ENCODE results near the gene HIPK2.
A peak's percentile ranks its signal among the peaks of the same experiment; 100 is the strongest.

Gene HIPK2

DNA sequence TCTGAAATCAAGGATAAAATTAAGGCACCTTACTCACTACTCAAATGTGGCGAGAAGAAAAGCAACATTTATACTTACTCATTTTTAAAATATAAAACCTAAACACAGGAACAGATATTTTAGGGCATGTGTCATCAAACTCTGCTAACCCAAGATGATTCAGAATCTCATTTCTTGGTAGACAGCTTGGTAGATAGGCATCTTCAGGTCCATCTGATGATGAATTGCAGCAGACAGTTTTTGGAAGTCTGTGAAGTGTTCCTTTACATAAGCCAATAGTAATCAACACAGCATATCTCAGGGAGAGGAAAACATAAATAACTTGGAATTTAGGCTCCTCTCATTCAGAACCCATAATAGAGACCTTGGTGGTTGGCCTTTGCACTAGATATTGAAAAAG, 3.4 kb downstream of the HIPK2 start:
- POLR2A ChIA-PET: no interaction called here
- DNase-seq: no peak
- H3K4me3 ChIP-seq (ENCODE audit: control insufficient read depth in 1 of 7, extremely low read depth in 1 of 7, insufficient read depth in 4 of 7, low read depth in 2 of 7, low read length in 6 of 7): no peak overlapping the region

DNA sequence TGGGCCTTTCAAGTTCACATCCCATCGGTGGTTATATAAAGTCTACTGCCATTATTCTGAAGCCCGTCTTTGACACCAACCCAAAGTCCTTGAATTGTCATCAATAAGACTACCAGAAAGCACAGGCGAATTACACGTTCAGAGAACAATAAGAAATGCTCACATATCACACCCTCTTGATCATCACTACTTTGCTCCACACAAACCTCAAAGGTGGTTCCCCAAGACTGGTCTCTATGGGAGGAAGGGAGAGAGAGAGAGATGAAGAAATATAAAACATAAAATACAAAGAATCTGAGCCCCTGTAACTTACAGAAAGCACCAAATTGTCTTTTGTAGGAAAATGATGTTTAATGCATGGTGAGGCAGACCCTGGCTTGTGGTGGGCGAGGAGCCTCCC, 4.4 kb downstream of the HIPK2 start:
- ChIA-PET POLR2A (no interaction called here), CTCF (interaction anchor here (1.1 to 2.0 kb wide), 2 partner anchors 10 to 171 kb away, joined by 4 to 7 read pairs; no protein-coding TSS in a partner anchor)
- WGBS (ENCODE audit: insufficient coverage): 100% methylated on average over 3 of the region's 5 CpGs
- Histone ChIP-seq H3K4me3 (ENCODE audit: control insufficient read depth in 1 of 7, extremely low read depth in 1 of 7, insufficient read depth in 4 of 7, low read depth in 2 of 7, low read length in 6 of 7) (no peak overlapping the region), H3K27me3 (replicated peaks in 2 of 5; ENCODE audit: control insufficient read depth in 4 of 5, insufficient read depth in 5 of 5, low read length in 4 of 5) (no peaks in the 10 kb centered on the region), H3K4me1 (ENCODE audit: control extremely low read depth in 1 of 4, control insufficient read depth in 4 of 4, insufficient read depth in 4 of 4, low read length in 3 of 4) (peaks cover 0 to 23% (median 15%) of the 10 kb centered on the region in 4 experiments), H3K9me3 (ENCODE audit: control extremely low read depth in 1 of 5, control insufficient read depth in 4 of 5, insufficient read depth in 2 of 5, low read depth in 1 of 5, low read length in 4 of 5) (no peaks in the 10 kb centered on the region), H3K27ac (ENCODE audit: insufficient read depth in 1 of 2, low read depth in 1 of 2, low read length in 2 of 2, poor library complexity in 1 of 2, severe bottlenecking in 2 of 2) (no peak overlapping the region), H3K36me3 (ENCODE audit: control insufficient read depth in 4 of 4, insufficient read depth in 4 of 4, low read length in 3 of 4) (peaks cover 0 to 2% (median 0%) of the 10 kb centered on the region in 4 experiments)
- no peak for DNase-seq

More for the DNA sequence above, 3.4 kb downstream of the HIPK2 start:
- Histone ChIP-seq H3K27me3 (replicated peaks in 2 of 5; ENCODE audit: control insufficient read depth in 4 of 5, insufficient read depth in 5 of 5, low read length in 4 of 5) (peaks cover 0 to 3% (median 0%) of the 10 kb centered on the region in 5 experiments), H3K36me3 (ENCODE audit: control insufficient read depth in 4 of 4, insufficient read depth in 4 of 4, low read length in 3 of 4) (peaks cover 0 to 2% (median 0%) of the 10 kb centered on the region in 4 experiments), H3K4me1 (ENCODE audit: control extremely low read depth in 1 of 4, control insufficient read depth in 4 of 4, insufficient read depth in 4 of 4, low read length in 3 of 4) (peaks cover 4 to 21% (median 17%) of the 10 kb centered on the region in 4 experiments), H3K9me3 (ENCODE audit: control extremely low read depth in 1 of 5, control insufficient read depth in 4 of 5, insufficient read depth in 2 of 5, low read depth in 1 of 5, low read length in 4 of 5) (no peaks in the 10 kb centered on the region), H3K27ac (ENCODE audit: insufficient read depth in 1 of 2, low read depth in 1 of 2, low read length in 2 of 2, poor library complexity in 1 of 2, severe bottlenecking in 2 of 2) (no peak overlapping the region)
- 100% methylated on average over 1 of the region's 1 CpG for WGBS (ENCODE audit: insufficient coverage)
- CTCF ChIA-PET: interaction anchor here (1.0 to 1.4 kb wide), 3 partner anchors 113 to 228 kb away, joined by 3 to 6 read pairs (median 4); no protein-coding TSS in a partner anchor

DNA sequence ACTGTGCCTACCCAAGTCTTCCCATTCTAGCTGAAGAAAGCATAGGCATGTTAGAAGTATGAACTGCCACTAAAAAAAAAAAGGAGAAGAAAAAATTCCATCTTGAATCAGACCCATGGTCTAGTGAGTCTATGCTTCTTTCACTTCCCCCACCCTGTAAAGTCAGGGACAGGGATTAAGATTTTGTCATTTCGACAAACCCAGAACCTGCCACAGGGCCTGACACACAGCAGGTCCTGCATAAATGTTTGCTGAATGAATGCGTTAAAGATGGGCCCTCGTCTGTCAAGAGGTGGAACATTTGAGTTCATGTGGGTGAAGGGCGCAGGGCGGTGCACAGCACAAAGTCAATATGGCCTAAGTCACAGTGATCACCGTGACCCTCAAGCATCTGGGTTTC, 4.9 kb downstream of the HIPK2 start:
- Histone ChIP-seq H3K4me3 (ENCODE audit: control insufficient read depth in 1 of 7, extremely low read depth in 1 of 7, insufficient read depth in 4 of 7, low read depth in 2 of 7, low read length in 6 of 7) (no peak overlapping the region), H3K27ac (ENCODE audit: insufficient read depth in 1 of 2, low read depth in 1 of 2, low read length in 2 of 2, poor library complexity in 1 of 2, severe bottlenecking in 2 of 2) (no peak overlapping the region), H3K36me3 (ENCODE audit: control insufficient read depth in 4 of 4, insufficient read depth in 4 of 4, low read length in 3 of 4) (peaks cover 0 to 2% (median 0%) of the 10 kb centered on the region in 4 experiments), H3K9me3 (ENCODE audit: control extremely low read depth in 1 of 5, control insufficient read depth in 4 of 5, insufficient read depth in 2 of 5, low read depth in 1 of 5, low read length in 4 of 5) (no peaks in the 10 kb centered on the region), H3K27me3 (replicated peaks in 2 of 5; ENCODE audit: control insufficient read depth in 4 of 5, insufficient read depth in 5 of 5, low read length in 4 of 5) (no peaks in the 10 kb centered on the region), H3K4me1 (ENCODE audit: control extremely low read depth in 1 of 4, control insufficient read depth in 4 of 4, insufficient read depth in 4 of 4, low read length in 3 of 4) (peaks cover 0 to 26% (median 18%) of the 10 kb centered on the region in 4 experiments)
- CTCF ChIA-PET: interaction anchor here (0.8 to 2.0 kb wide), 4 partner anchors 10 to 154 kb away, joined by 3 to 7 read pairs (median 4); no protein-coding TSS in a partner anchor
- WGBS (ENCODE audit: insufficient coverage): 100% methylated on average over 3 of the region's 6 CpGs
- POLR2A ChIA-PET: no interaction called here
- DNase-seq: no peak

DNA sequence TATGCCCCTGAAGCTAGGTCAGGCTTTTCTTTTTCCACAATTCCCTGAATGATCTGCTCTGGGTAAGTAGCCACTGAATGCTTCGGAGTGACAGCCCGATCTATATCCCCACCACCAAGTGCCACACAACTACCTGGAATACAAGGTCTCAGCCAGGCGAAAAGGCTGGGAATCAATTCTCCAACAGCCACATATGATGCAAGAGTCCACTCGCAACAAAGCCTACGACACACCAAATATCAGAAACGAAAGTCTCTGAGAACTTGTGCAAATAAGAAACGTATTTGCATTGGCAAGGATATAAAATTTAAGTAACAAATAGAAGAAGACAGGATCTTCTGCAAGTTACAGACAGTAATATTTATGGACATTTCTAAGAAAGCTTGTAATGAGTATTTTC, 5.7 kb downstream of the HIPK2 start:
- ChIA-PET POLR2A (no interaction called here), CTCF (interaction anchor here (0.7 to 2.0 kb wide), 7 partner anchors 9 to 655 kb away, joined by 3 to 7 read pairs (median 3); no protein-coding TSS in a partner anchor)
- no peaks in the 10 kb centered on the region for H3K27me3 ChIP-seq (replicated peaks in 2 of 5; ENCODE audit: control insufficient read depth in 4 of 5, insufficient read depth in 5 of 5, low read length in 4 of 5)
- H3K4me3 ChIP-seq (ENCODE audit: control insufficient read depth in 1 of 7, extremely low read depth in 1 of 7, insufficient read depth in 4 of 7, low read depth in 2 of 7, low read length in 6 of 7): no peak overlapping the region
- WGBS (ENCODE audit: insufficient coverage): 96% methylated on average over 3 of the region's 7 CpGs
- H3K36me3 ChIP-seq (ENCODE audit: control insufficient read depth in 4 of 4, insufficient read depth in 4 of 4, low read length in 3 of 4): peaks cover 0 to 2% (median 0%) of the 10 kb centered on the region in 4 experiments
- H3K9me3 ChIP-seq (ENCODE audit: control extremely low read depth in 1 of 5, control insufficient read depth in 4 of 5, insufficient read depth in 2 of 5, low read depth in 1 of 5, low read length in 4 of 5): no peaks in the 10 kb centered on the region
- H3K27ac ChIP-seq (ENCODE audit: insufficient read depth in 1 of 2, low read depth in 1 of 2, low read length in 2 of 2, poor library complexity in 1 of 2, severe bottlenecking in 2 of 2): no peak overlapping the region
- DNase-seq: no peak
- H3K4me1 ChIP-seq (ENCODE audit: control extremely low read depth in 1 of 4, control insufficient read depth in 4 of 4, insufficient read depth in 4 of 4, low read length in 3 of 4): peaks cover 0 to 34% (median 25%) of the 10 kb centered on the region in 4 experiments

DNA sequence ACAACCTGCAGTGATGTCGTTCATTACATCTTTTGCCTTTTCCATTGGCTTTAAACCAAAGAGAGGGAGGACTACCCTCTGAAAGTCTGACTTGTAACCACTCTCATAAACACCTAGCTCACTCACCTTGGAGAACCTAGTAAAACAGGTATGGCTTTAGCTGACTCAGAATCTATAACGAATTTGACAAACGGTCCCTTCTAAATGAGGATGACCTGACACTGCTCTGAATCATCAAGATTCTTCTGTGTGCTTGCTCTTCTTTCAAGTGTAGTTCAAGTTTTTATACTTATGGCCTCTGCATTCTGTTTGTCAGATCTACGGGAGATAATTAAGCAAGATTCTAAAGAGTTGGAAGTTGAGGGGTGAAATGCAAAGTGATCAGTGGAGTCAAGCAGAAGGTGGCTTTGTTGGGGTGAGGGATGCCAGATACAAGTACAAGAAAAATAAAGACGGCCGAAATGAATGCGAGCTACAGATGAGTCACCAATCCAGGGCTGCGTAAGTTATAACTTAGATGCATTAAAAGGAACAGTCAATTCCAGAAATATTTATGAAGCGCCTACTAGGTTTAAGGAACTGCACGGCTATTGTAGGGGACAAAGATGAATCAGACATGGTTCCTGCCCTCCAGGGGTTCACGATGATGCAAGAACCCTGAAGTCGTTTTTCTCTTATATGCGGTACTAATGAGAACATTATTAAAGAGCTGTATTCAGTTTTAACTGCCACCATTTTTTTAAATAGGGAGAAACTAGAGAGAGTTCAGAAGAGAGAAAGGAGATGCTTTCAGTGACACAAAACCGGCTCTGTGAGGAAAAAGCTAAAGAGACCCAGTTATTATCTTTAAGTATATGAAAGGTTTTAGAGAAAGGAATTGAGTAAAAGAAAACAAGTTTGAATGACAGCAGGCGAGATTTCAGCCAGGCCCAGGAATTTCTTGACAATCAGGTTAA, 6.5 kb downstream of the HIPK2 start:
- ChIA-PET CTCF (interaction anchor here (0.7 to 2.2 kb wide), 6 partner anchors 40 to 656 kb away, joined by 3 to 8 read pairs (median 3); no protein-coding TSS in a partner anchor), POLR2A (no interaction called here)
- DNase-seq: peak in 1 of 3 donors; percentile 13
- Histone ChIP-seq H3K27ac (ENCODE audit: insufficient read depth in 1 of 2, low read depth in 1 of 2, low read length in 2 of 2, poor library complexity in 1 of 2, severe bottlenecking in 2 of 2) (no peak overlapping the region), H3K27me3 (replicated peaks in 2 of 5; ENCODE audit: control insufficient read depth in 4 of 5, insufficient read depth in 5 of 5, low read length in 4 of 5) (no peaks in the 10 kb centered on the region), H3K9me3 (ENCODE audit: control extremely low read depth in 1 of 5, control insufficient read depth in 4 of 5, insufficient read depth in 2 of 5, low read depth in 1 of 5, low read length in 4 of 5) (no peaks in the 10 kb centered on the region), H3K36me3 (ENCODE audit: control insufficient read depth in 4 of 4, insufficient read depth in 4 of 4, low read length in 3 of 4) (peaks cover 0 to 5% (median 0%) of the 10 kb centered on the region in 4 experiments), H3K4me3 (ENCODE audit: control insufficient read depth in 1 of 7, extremely low read depth in 1 of 7, insufficient read depth in 4 of 7, low read depth in 2 of 7, low read length in 6 of 7) (no peak overlapping the region), H3K4me1 (ENCODE audit: control extremely low read depth in 1 of 4, control insufficient read depth in 4 of 4, insufficient read depth in 4 of 4, low read length in 3 of 4) (peaks cover 0 to 32% (median 24%) of the 10 kb centered on the region in 4 experiments)
- WGBS (ENCODE audit: insufficient coverage): 97% methylated on average over 12 of the region's 15 CpGs

DNA sequence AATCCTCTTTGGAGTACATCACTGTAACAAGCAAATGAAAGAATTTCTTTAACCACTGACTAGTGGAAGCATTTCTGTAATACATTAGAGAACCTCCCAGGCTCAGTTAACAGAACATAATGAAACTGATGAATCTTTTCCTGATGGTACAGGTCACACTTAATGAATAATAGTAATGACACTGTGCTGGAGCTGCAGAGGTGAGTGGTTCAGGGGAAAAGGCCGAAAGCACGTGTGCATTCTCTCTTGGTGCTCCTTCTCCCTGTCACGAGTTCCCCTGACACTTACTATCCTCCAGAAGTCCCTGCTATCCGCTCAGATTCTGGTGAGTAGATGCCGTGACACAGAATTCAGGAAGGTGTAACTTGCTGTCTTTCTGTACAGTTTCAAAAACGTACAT, 8.0 kb downstream of the HIPK2 start:
- WGBS (ENCODE audit: insufficient coverage): 96% methylated on average over 3 of the region's 6 CpGs
- ChIA-PET CTCF (interaction anchor here (1.2 to 2.2 kb wide), 3 partner anchors 38 to 233 kb away, joined by 3 to 8 read pairs (median 4); no protein-coding TSS in a partner anchor), POLR2A (no interaction called here)
- Histone ChIP-seq H3K27ac (ENCODE audit: insufficient read depth in 1 of 2, low read depth in 1 of 2, low read length in 2 of 2, poor library complexity in 1 of 2, severe bottlenecking in 2 of 2) (no peak overlapping the region), H3K4me3 (ENCODE audit: control insufficient read depth in 1 of 7, extremely low read depth in 1 of 7, insufficient read depth in 4 of 7, low read depth in 2 of 7, low read length in 6 of 7) (no peak overlapping the region), H3K4me1 (ENCODE audit: control extremely low read depth in 1 of 4, control insufficient read depth in 4 of 4, insufficient read depth in 4 of 4, low read length in 3 of 4) (peaks cover 3 to 24% (median 17%) of the 10 kb centered on the region in 4 experiments), H3K36me3 (ENCODE audit: control insufficient read depth in 4 of 4, insufficient read depth in 4 of 4, low read length in 3 of 4) (peaks cover 0 to 6% (median under 1%) of the 10 kb centered on the region in 4 experiments), H3K27me3 (replicated peaks in 2 of 5; ENCODE audit: control insufficient read depth in 4 of 5, insufficient read depth in 5 of 5, low read length in 4 of 5) (no peaks in the 10 kb centered on the region), H3K9me3 (ENCODE audit: control extremely low read depth in 1 of 5, control insufficient read depth in 4 of 5, insufficient read depth in 2 of 5, low read depth in 1 of 5, low read length in 4 of 5) (no peaks in the 10 kb centered on the region)
- DNase-seq: no peak
